Endothelial cell (in vitro differentiated cells): Measurements from ENCODE around the gene MYH9. TPM values are rescaled to one million over a fixed set of nuclear protein-coding genes. Genes with fewer than 3 reads are reported as not detected.

Experiments
- DNase-seq: peaks from one replicate; pipeline ENCODE4 v3.0.0; 2021; ENCODE audit warnings: low spot score
- H3K27ac Mint-ChIP-seq: one replicate; pipeline ENCODE4 v1.8.0; 2021; ENCODE audit warnings: mixed read lengths, inconsistent platforms; ENCODE audit not compliant: unreplicated experiment
- H3K27me3 Mint-ChIP-seq: one replicate; pipeline ENCODE4 v1.8.0; 2021; ENCODE audit warnings: mild to moderate bottlenecking, moderate library complexity, mixed read lengths, inconsistent platforms; ENCODE audit not compliant: unreplicated experiment
- H3K36me3 Mint-ChIP-seq: one replicate; pipeline ENCODE4 v1.8.0; 2021; ENCODE audit warnings: mild to moderate bottlenecking, low read depth, mixed read lengths, inconsistent platforms; ENCODE audit not compliant: unreplicated experiment
- H3K4me1 Mint-ChIP-seq: one replicate; pipeline ENCODE4 v1.8.0; 2021; ENCODE audit warnings: mild to moderate bottlenecking, mixed read lengths, inconsistent platforms; ENCODE audit not compliant: unreplicated experiment
- H3K4me3 Mint-ChIP-seq: one replicate; pipeline ENCODE4 v1.8.0; 2021; ENCODE audit warnings: mild to moderate bottlenecking, mixed read lengths, inconsistent platforms; ENCODE audit not compliant: unreplicated experiment
- H3K9me3 Mint-ChIP-seq: one replicate; pipeline ENCODE4 v1.8.0; 2021; ENCODE audit warnings: mixed read lengths, inconsistent platforms; ENCODE audit not compliant: unreplicated experiment
- total RNA-seq: library from RNA; stranded (reverse); fragmentation: NEBNext Ultra II Directional; extraction: Animal tissue kit (Norgen Biotek cat#: 25700); gene quantifications from one replicate; pipeline ENCODE4 v1.2.1, GENCODE V29; 2021; ENCODE audit not compliant: unreplicated experiment
- TF ChIP-seq, protein P1 (sequence below): fragments of 200-600 bp; sonication (generic); IDR thresholded peaks from one replicate; pipeline ENCODE4 v1.5.0; 2021; ENCODE audit warnings: antibody characterized with exemption; ENCODE audit not compliant: unreplicated experiment

The MYH9 gene
- total RNA-seq, 1 donor from 2014 or later, result 931 TPM

DNA sequence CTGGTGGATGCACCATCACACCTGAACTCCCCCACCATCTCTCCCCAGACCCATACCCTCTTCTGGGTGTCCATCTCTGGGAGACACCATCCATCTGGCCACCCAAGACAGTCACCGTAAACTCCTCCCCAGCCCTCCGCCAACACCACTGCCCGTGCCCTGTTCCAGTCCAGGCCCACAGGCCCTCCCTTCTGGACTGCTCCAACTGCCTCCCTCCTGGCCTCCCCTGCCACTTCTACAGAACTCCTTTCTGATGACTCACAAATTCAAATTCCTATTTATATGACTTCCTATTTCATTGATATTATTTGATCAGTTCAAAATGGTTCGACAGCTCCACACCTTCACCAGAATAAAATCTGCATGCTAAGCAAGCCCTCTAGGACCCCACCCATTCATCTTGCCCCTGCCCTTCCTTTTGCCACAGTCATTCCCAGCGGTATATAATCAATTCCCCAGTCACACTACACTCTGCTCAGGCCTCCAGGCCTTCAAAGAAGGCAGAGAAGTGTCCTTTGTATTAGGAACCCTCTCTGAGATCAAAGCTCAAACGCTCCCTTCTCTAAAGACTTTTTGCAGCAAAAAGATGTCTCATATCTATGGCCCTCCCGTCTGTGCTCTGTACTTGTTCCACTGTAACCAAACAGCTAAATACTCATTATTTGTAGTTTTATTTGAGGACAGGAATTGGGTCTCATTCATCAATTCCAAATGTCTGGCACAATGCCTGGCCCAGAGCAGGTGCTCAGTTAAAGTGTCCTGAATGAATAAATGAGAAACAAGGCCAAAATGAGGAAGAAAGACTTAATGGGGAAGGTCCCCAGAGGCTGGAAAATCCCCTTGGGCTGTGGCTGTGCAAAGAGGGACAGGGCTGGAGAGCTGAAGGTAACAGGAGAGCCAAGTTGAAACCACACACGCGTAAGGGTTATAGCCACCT lies 29.0 kb downstream of the MYH9 start:
- Mint-ChIP-seq H3K9me3 (no peaks in the 10 kb centered on the region), H3K4me3 (peak overlapping the region; percentile 53), H3K36me3 (peaks cover 41% of the 10 kb centered on the region), H3K27ac (peak overlapping the region; percentile 16), H3K27me3 (peaks cover 19% of the 10 kb centered on the region), H3K4me1 (peaks cover 86% of the 10 kb centered on the region)
- TF ChIP-seq, protein P1, sequence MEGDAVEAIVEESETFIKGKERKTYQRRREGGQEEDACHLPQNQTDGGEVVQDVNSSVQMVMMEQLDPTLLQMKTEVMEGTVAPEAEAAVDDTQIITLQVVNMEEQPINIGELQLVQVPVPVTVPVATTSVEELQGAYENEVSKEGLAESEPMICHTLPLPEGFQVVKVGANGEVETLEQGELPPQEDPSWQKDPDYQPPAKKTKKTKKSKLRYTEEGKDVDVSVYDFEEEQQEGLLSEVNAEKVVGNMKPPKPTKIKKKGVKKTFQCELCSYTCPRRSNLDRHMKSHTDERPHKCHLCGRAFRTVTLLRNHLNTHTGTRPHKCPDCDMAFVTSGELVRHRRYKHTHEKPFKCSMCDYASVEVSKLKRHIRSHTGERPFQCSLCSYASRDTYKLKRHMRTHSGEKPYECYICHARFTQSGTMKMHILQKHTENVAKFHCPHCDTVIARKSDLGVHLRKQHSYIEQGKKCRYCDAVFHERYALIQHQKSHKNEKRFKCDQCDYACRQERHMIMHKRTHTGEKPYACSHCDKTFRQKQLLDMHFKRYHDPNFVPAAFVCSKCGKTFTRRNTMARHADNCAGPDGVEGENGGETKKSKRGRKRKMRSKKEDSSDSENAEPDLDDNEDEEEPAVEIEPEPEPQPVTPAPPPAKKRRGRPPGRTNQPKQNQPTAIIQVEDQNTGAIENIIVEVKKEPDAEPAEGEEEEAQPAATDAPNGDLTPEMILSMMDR, result no peak
- DNase-seq, result no peak

DNA sequence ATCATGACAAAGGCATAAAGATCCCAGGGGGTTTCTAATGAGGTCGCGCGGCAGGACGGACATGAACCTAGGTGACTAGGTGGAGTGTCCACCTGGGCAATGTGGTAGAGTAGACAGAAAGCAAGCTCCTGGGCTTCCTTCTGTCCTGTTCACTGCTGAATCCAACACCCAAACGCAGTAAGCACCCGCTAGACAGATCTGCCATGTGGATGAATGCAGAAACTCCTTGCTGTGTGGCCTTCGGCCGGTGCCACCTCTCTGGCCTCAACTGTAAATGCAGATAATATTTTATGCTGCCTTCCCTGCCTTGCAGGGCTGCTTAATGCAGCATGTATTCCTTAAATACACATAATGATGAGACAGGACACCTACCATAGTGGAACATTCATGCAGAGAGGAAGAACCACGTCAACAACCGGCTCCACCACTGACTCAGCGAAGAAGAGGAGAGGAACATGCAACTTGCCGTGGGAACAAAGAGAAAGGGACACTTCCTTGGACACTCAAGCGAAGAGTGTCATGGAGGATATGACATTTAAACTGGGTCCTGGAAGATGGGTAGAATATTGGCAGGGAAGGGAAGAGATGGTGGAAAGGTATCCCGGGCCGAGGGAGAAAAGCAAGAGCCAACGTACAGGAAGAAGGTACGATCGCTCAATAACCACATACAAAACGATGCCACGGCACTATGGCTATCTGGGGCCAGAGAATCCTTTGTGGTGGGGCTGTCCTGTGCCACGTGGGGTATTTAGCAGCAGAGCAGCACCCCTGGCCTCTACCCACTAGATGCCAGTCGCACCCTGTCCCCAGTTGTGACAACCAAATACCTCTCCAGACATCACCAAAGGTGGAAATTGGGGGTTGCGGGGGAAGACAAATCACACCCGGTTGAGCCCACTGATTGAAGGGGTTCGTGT lies 30.8 kb downstream of the MYH9 start:
- TF ChIP-seq, protein P1, result no peak
- Mint-ChIP-seq H3K27ac (peak overlapping the region; percentile 4), H3K27me3 (peaks cover 10% of the 10 kb centered on the region), H3K9me3 (no peaks in the 10 kb centered on the region), H3K36me3 (peaks cover 33% of the 10 kb centered on the region), H3K4me3 (peak overlapping the region; percentile 23), H3K4me1 (peaks cover 88% of the 10 kb centered on the region)
- no peak for DNase-seq

DNA sequence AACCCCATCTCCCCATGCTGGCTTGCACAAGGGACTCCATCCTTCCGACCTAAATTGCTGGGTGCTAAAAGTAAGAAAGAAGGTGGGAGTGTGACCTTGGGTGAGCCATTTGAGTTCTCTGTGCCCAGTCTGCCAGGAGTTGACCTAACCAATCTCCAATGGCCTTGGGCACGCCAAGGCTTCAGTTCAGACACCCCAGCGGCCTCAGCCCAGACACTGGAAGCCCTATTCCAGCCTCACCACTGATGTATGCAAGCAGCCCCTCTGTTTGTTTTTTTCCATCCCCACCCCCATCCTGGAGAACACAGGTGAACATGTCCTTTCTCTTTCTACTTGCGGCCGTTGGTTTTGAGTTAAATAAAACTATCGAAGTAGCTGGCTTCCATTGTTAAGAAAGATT lies 31.9 kb downstream of the MYH9 start:
- no peak overlapping the region for H3K4me3 Mint-ChIP-seq
- H3K4me1 Mint-ChIP-seq, result peaks cover 88% of the 10 kb centered on the region
- peaks cover 33% of the 10 kb centered on the region for H3K36me3 Mint-ChIP-seq
- TF ChIP-seq, protein P1, result no peak
- H3K27ac Mint-ChIP-seq, result peak overlapping the region; percentile 75
- H3K9me3 Mint-ChIP-seq, result no peaks in the 10 kb centered on the region
- DNase-seq, result no peak
- peaks cover 15% of the 10 kb centered on the region for H3K27me3 Mint-ChIP-seq

DNA sequence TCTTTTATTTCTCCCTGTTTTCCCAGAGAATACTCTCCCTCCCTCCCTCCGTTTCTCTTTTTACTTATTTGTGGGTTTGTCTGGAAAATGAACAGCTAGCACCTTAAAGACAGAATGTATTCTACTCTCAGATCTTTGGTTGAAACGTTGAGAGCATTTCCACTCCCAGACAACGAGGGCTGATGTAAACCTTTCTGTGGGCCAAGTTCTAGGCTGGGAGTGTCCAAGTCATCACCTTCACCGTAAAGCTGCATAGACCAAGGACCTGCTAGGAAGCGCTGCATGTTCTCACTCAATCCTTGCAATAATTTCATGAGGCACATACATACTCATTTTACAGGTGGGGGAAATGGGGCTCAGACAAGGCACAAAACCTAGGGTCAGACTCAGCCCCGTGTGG lies 32.4 kb downstream of the MYH9 start:
- H3K4me1 Mint-ChIP-seq, result peaks cover 90% of the 10 kb centered on the region
- peaks cover 35% of the 10 kb centered on the region for H3K36me3 Mint-ChIP-seq
- H3K4me3 Mint-ChIP-seq, result peak overlapping the region; percentile 6
- H3K9me3 Mint-ChIP-seq, result no peaks in the 10 kb centered on the region
- TF ChIP-seq, protein P1, result no peak
- no peak for DNase-seq
- peaks cover 15% of the 10 kb centered on the region for H3K27me3 Mint-ChIP-seq
- H3K27ac Mint-ChIP-seq, result peak overlapping the region; percentile 46
